Activated CD8-positive, alpha-beta memory T cell treated with anti-CD3 and anti-CD28 coated beads for 36 hours (primary cell): ENCODE data around the gene TPP2. TPM values are rescaled to one million over a fixed set of nuclear protein-coding genes. Genes with fewer than 3 reads are reported as not detected.

Experiments
- CTCF ChIA-PET: fragments of 350-600 bp; sonication (Branson Sonifier 250); formaldehyde crosslinking; loops from one replicate; lab custom pipeline; 2021; ENCODE audit warnings: antibody characterized with exemption; lab: Charles Lee
- POLR2A ChIA-PET: fragments of 350-600 bp; sonication (Branson Sonifier 250); formaldehyde crosslinking; loops from one replicate; lab custom pipeline; 2021; ENCODE audit warnings: antibody characterized with exemption; lab: Charles Lee
- total RNA-seq, 2 experiments: library from RNA; stranded (reverse); gene quantifications; one replicate each; pipeline ENCODE4 v1.2.3, GENCODE V29; 2021

The TPP2 gene
- total RNA-seq, 2 experiments from 2014 or later = 73.5 to 75.3 TPM

- CTCF ChIA-PET = interaction anchor here (1.8 kb wide), 1 partner anchor 281 kb away, joined by 4 read pairs; no protein-coding TSS in a partner anchor
- POLR2A ChIA-PET = no interaction called here
These were observed 7.4 kb upstream of the TPP2 start for GRCh38 chr13:102589301-102589822.

GRCh38 chr13:102591988-102592781 is 4.6 kb upstream of the TPP2 start:
- POLR2A ChIA-PET = interaction anchor here (0.7 to 1.3 kb wide), 3 partner anchors 11 to 254 kb away, joined by 3 to 4 read pairs (median 4); partner anchors contain the start of gene ERCC5
- CTCF ChIA-PET = interaction anchor here (0.6 to 3.3 kb wide), 5 partner anchors 11 to 255 kb away, joined by 3 to 13 read pairs (median 4); partner anchors contain the start of gene ERCC5

- ChIA-PET POLR2A (interaction anchor here (1.0 kb wide), 1 partner anchor 252 kb away, joined by 4 read pairs; the partner anchor contains the start of gene ERCC5), CTCF (interaction anchor here (0.6 to 3.3 kb wide), 2 partner anchors 12 to 253 kb away, joined by 3 to 13 read pairs; partner anchors contain the start of gene ERCC5)
These were observed 3.3 kb upstream of the TPP2 start for GRCh38 chr13:102593466-102593865.

- ChIA-PET POLR2A (interaction anchor here (0.7 to 3.3 kb wide), 10 partner anchors 9 to 271 kb away, joined by 3 to 21 read pairs (median 4); partner anchors contain the start of genes ERCC5 and TEX30), CTCF (no interaction called here)
These were observed 509 bp downstream of the TPP2 start for GRCh38 chr13:102597029-102597961.

GRCh38 chr13:102598061-102598460 is 1.3 kb downstream of the TPP2 start:
- POLR2A ChIA-PET = interaction anchor here (2.1 to 3.3 kb wide), 3 partner anchors 8 to 248 kb away, joined by 10 to 21 read pairs (median 14); partner anchors contain the start of gene ERCC5

GRCh38 chr13:102599426-102600012 is 2.7 kb downstream of the TPP2 start:
- POLR2A ChIA-PET = no interaction called here
- CTCF ChIA-PET = no interaction called here

More at GRCh38 chr13:102598061-102598460, 1.3 kb downstream of the TPP2 start:
- CTCF ChIA-PET = no interaction called here

- CTCF ChIA-PET = interaction anchor here (1.1 kb wide), 1 partner anchor 11 kb away, joined by 4 read pairs; no protein-coding TSS in a partner anchor
- POLR2A ChIA-PET = interaction anchor here (2.1 kb wide), 1 partner anchor 10 kb away, joined by 14 read pairs; the partner anchor contains the start of gene TPP2
These were observed 9.9 kb downstream of the TPP2 start for GRCh38 chr13:102606537-102607309.

- CTCF ChIA-PET = no interaction called here
- POLR2A ChIA-PET = no interaction called here
These were observed 12.2 kb downstream of the TPP2 start for GRCh38 chr13:102608974-102609373.

GRCh38 chr13:102609696-102610095 is 12.9 kb downstream of the TPP2 start:
- POLR2A ChIA-PET = no interaction called here
- CTCF ChIA-PET = no interaction called here

GRCh38 chr13:102610296-102610895 is 13.6 kb downstream of the TPP2 start:
- ChIA-PET CTCF (no interaction called here), POLR2A (no interaction called here)

GRCh38 chr13:102617697-102618350 is 21.0 kb downstream of the TPP2 start:
- CTCF ChIA-PET = no interaction called here
- POLR2A ChIA-PET = no interaction called here

GRCh38 chr13:102620516-102620915 is 23.7 kb downstream of the TPP2 start:
- POLR2A ChIA-PET = no interaction called here

GRCh38 chr13:102626928-102627327 is 30.1 kb downstream of the TPP2 start:
- POLR2A ChIA-PET = no interaction called here
- CTCF ChIA-PET = no interaction called here

More at GRCh38 chr13:102620516-102620915, 23.7 kb downstream of the TPP2 start:
- CTCF ChIA-PET = no interaction called here

- ChIA-PET CTCF (no interaction called here), POLR2A (no interaction called here)
These were observed 31.8 kb downstream of the TPP2 start for GRCh38 chr13:102628559-102628958.

- CTCF ChIA-PET = no interaction called here
- POLR2A ChIA-PET = no interaction called here
These were observed 34.4 kb downstream of the TPP2 start for GRCh38 chr13:102631198-102631597.

- ChIA-PET POLR2A (interaction anchor here (0.5 kb wide), 1 partner anchor 160 kb away, joined by 3 read pairs; the partner anchor contains the start of genes BIVM and POGLUT2), CTCF (no interaction called here)
These were observed 42.0 kb downstream of the TPP2 start for GRCh38 chr13:102638741-102639140.

- POLR2A ChIA-PET = no interaction called here
- CTCF ChIA-PET = no interaction called here
These were observed 45.2 kb downstream of the TPP2 start for GRCh38 chr13:102642029-102642428.
